Loucy (cell line): ENCODE data around the gene ARHGAP15.

Experiments
- H2AFZ ChIP-seq: fragments of 200-600 bp; sonication (generic); 2 replicates; pipeline ENCODE4 v1.6.0; 2016; ENCODE audit warnings: antibody characterized with exemption, mild to moderate bottlenecking, low read length, moderate library complexity
- H3F3A ChIP-seq: fragments of 200-600 bp; 2 replicates; pipeline ENCODE4 v1.6.0; 2016; ENCODE audit warnings: antibody characterized with exemption, low read depth, mild to moderate bottlenecking
- H3K27me3 ChIP-seq: fragments of 200-600 bp; sonication (generic); 2 replicates; pipeline ENCODE4 v1.6.1; 2014; ENCODE audit warnings: low read length, mild to moderate bottlenecking; ENCODE audit not compliant: insufficient read depth, poor library complexity, severe bottlenecking
- H3K36me3 ChIP-seq: fragments of 200-600 bp; sonication (generic); 2 replicates; pipeline ENCODE4 v1.6.1; 2016; ENCODE audit warnings: low read length; ENCODE audit not compliant: insufficient read depth
- H3K4me1 ChIP-seq: fragments of 200-600 bp; sonication (generic); 2 replicates; pipeline ENCODE4 v1.5.1; 2014; ENCODE audit warnings: low read length, mild to moderate bottlenecking; ENCODE audit not compliant: insufficient read depth, poor library complexity, severe bottlenecking
- H3K4me2 ChIP-seq: fragments of 200-600 bp; sonication (generic); 2 replicates; pipeline ENCODE4 v1.6.0; 2014; ENCODE audit warnings: antibody characterized with exemption, low read length, low read depth, mild to moderate bottlenecking; ENCODE audit not compliant: poor library complexity, severe bottlenecking
- H3K4me3 ChIP-seq: fragments of 200-600 bp; sonication (generic); 2 replicates; pipeline ENCODE4 v1.5.1; 2014; ENCODE audit warnings: low read length, mild to moderate bottlenecking, mixed read lengths; ENCODE audit not compliant: poor library complexity, severe bottlenecking
- H3K79me2 ChIP-seq: fragments of 200-600 bp; sonication (generic); 2 replicates; pipeline ENCODE4 v1.6.1; 2014; ENCODE audit warnings: low read length; ENCODE audit not compliant: insufficient read depth
- H3K9ac ChIP-seq: fragments of 200-600 bp; sonication (generic); 2 replicates; pipeline ENCODE4 v1.6.0; 2014; ENCODE audit warnings: mild to moderate bottlenecking, low read depth, low read length, moderate library complexity; ENCODE audit not compliant: poor library complexity, severe bottlenecking
- H3K9me2 ChIP-seq: fragments of 200-600 bp; sonication (generic); replicated peaks from 2 replicates; pipeline ENCODE4 v1.6.1; 2016; ENCODE audit warnings: low read depth, low read length, mixed read lengths
- H3K9me3 ChIP-seq: fragments of 200-600 bp; sonication (generic); 2 replicates; pipeline ENCODE4 v1.6.1; 2014; ENCODE audit warnings: mild to moderate bottlenecking, antibody characterized with exemption, low read length, low read depth; ENCODE audit not compliant: insufficient read depth
- H4K20me1 ChIP-seq: fragments of 200-600 bp; sonication (generic); 2 replicates; pipeline ENCODE4 v1.6.0; 2014; ENCODE audit warnings: antibody characterized with exemption, low read length, mild to moderate bottlenecking; ENCODE audit not compliant: insufficient read depth, poor library complexity, severe bottlenecking
- EZH2phosphoT487 ChIP-seq: fragments of 200-600 bp; IDR thresholded peaks from 2 replicates; pipeline ENCODE4 v1.6.1; 2018; ENCODE audit warnings: antibody characterized with exemption, mild to moderate bottlenecking, moderate library complexity, borderline replicate concordance
- TF ChIP-seq, protein P1 (sequence below): fragments of 200-600 bp; sonication (generic); conservative IDR thresholded peaks from 2 replicates; pipeline ENCODE4 v1.5.1; 2014; ENCODE audit warnings: mild to moderate bottlenecking, antibody characterized with exemption, low read length

ARHGAP15 gene

DNA sequence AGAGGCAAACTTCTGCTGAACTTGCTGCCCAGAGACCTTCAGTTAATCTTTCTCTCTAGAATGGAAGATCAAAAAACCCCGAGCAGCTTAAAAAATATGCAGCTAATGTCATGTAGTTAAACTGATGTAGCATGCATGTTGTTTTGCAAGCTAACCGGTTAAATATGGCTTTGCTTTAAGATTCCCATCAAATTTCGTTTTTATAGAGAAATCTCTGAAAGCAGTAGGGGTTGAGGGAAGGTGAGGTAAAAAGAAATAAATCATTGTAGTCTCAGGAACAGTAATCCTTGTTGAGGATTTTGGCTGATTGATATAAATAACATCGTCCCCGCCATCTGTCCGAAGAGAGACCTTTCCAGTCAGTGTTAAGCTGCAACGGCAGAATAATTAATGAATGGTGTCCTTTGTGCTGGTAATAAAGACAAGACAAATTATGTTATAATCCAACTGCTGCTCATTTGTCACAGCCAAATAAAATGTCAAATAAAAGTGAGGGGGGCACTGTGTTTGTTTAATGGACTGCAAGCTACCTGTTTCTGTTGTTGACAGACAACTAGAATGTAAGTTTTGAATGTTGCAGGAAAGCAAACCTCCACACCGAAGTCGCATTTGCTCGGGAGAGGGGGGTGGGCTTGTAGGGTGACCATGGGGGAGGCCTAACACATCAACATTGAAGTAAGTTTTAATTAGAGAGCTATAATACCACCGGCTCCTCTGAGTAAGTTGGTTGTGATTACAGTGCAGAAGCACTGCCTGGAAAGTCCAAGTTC, 555.5 kb downstream of the ARHGAP15 start:
- no peaks in the 10 kb centered on the region for H3K79me2 ChIP-seq
- H3K27me3 ChIP-seq = no peaks in the 10 kb centered on the region
- H3K4me2 ChIP-seq = no peak overlapping the region
- no peak overlapping the region for H2AFZ ChIP-seq
- no peaks in the 10 kb centered on the region for H4K20me1 ChIP-seq
- H3K36me3 ChIP-seq = peaks cover 6% of the 10 kb centered on the region; the same call in 1 of the 2 replicates
- H3K4me1 ChIP-seq = peaks cover 5% of the 10 kb centered on the region
- H3K9me2 ChIP-seq = no peaks in the 10 kb centered on the region
- H3F3A ChIP-seq = no peaks in the 10 kb centered on the region
- no peak overlapping the region for H3K9ac ChIP-seq
- no peak overlapping the region for H3K4me3 ChIP-seq
- H3K9me3 ChIP-seq = no peaks in the 10 kb centered on the region
- no peak for TF ChIP-seq EZH2phosphoT487
- TF ChIP-seq, protein P1, sequence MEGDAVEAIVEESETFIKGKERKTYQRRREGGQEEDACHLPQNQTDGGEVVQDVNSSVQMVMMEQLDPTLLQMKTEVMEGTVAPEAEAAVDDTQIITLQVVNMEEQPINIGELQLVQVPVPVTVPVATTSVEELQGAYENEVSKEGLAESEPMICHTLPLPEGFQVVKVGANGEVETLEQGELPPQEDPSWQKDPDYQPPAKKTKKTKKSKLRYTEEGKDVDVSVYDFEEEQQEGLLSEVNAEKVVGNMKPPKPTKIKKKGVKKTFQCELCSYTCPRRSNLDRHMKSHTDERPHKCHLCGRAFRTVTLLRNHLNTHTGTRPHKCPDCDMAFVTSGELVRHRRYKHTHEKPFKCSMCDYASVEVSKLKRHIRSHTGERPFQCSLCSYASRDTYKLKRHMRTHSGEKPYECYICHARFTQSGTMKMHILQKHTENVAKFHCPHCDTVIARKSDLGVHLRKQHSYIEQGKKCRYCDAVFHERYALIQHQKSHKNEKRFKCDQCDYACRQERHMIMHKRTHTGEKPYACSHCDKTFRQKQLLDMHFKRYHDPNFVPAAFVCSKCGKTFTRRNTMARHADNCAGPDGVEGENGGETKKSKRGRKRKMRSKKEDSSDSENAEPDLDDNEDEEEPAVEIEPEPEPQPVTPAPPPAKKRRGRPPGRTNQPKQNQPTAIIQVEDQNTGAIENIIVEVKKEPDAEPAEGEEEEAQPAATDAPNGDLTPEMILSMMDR = no peak

DNA sequence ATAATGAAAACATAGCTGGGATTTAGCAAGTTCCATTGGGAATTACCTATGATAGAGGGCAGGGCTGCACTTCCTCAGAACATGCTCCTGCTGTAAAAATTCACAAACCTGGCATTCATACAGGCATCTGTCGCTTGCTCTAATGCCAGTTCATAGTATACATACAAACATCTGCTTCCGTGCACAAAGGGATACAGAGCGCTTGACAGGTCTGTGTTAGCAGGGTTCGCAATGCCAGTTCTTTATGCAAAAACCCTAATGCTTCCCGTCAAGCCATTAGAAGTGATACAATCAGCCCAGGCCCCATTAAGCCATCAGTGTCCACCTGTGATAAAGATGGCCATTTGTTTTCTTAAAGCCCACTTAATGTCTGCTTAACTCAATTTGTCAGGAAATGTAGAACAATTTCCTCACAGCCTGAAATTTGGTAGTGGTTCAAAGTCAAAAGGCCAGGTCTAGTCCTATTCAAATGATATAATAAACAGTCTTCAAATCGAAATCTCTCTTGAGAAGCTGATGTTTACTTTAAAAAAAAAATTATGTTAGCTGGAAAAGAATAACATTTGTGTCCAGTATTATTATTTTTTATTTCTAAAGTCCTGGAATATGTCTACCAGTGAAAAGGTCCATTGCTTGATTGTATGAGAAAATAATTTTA, 556.3 kb downstream of the ARHGAP15 start:
- Histone ChIP-seq H3K4me2 (no peak overlapping the region), H4K20me1 (no peaks in the 10 kb centered on the region), H3F3A (no peaks in the 10 kb centered on the region), H3K9ac (no peak overlapping the region), H3K79me2 (no peaks in the 10 kb centered on the region), H3K9me3 (no peaks in the 10 kb centered on the region), H3K4me1 (peaks cover 5% of the 10 kb centered on the region), H3K9me2 (no peaks in the 10 kb centered on the region), H3K36me3 (peaks cover 6% of the 10 kb centered on the region; the same call in 1 of the 2 replicates), H3K4me3 (no peak overlapping the region), H2AFZ (no peak overlapping the region), H3K27me3 (no peaks in the 10 kb centered on the region)
- TF ChIP-seq, protein P1 = no peak
- no peak for TF ChIP-seq EZH2phosphoT487

DNA sequence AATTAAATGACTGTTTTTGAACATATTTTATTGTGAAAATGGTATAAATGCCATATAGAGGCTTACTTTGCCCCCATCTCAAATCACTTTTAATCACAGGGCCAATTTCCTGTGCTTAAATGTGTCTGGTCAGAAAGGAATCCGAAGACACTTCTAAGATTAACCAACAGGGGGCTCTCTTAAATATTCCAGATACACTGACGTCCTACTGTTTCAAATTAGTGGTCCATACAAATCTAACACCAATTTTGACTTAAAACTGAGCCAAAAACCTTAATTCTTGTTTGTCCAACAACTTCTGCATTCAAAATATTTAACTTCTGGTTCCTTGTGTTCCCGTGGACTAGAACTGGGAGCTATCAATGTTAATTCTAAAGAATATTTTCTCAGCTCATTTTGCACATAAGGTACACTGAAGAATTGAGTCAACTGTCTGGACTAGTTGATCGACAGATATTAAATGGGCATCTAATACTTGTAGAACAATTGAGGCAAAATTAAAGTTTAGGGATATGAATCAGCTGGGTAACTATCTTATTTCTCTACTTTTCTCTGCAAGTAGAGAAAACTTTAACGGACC, 557.5 kb downstream of the ARHGAP15 start:
- TF ChIP-seq EZH2phosphoT487 = no peak
- TF ChIP-seq, protein P1 = peak; percentile 82
- H4K20me1 ChIP-seq = no peaks in the 10 kb centered on the region
- H3K9me2 ChIP-seq = no peaks in the 10 kb centered on the region
- no peaks in the 10 kb centered on the region for H3K27me3 ChIP-seq
- H3K79me2 ChIP-seq = no peaks in the 10 kb centered on the region
- H3K4me2 ChIP-seq = no peak overlapping the region
- peaks cover 5% of the 10 kb centered on the region for H3K4me1 ChIP-seq
- no peaks in the 10 kb centered on the region for H3F3A ChIP-seq
- no peak overlapping the region for H2AFZ ChIP-seq
- no peak overlapping the region for H3K9ac ChIP-seq
- no peak overlapping the region for H3K4me3 ChIP-seq
- H3K36me3 ChIP-seq = peaks cover 6% of the 10 kb centered on the region; the same call in 1 of the 2 replicates
- no peaks in the 10 kb centered on the region for H3K9me3 ChIP-seq
